ENCODE data around the gene SENP3. TPM values are rescaled to one million over a fixed set of nuclear protein-coding genes. Genes with fewer than 3 reads are reported as not detected.

The SENP3 gene
- polyA plus RNA-seq, 2 of the 4 experiments (the other 2 are of a cell fraction) = 114 to 150 TPM

DNA sequence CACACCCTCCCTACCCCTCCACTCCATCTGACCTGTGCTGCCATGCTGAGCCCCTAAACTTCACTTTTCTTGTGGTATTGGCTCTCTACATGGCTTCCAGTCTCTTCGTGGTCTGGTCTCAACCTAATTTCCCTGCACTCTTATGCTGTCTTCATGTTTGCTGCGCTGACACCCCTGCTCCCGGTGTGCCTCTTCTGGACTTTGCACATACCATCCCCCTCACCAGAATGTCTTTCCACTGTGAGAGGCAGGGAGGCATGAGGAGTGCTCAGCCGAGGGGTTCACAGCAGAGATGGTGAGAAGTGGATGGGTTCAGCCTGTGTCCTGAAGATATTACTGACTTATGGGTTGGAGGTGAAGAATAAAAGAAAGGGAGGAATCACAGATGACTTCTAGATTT is 10.3 kb upstream of the SENP3 start:
- Histone ChIP-seq H3K9me3 (no peaks in the 10 kb centered on the region), H3K4me2 (no peak overlapping the region), H3K4me1 (peaks cover 17% of the 10 kb centered on the region), H3K27ac (no peak overlapping the region), H3K4me3 (no peak overlapping the region)
- TF ChIP-seq RFX5 (IDR thresholded peaks at IDR 0.05) = no peak
- no peak for TF ChIP-seq HOXB13 (CRISPR knock-in tag; IDR thresholded peaks at IDR 0.05; ENCODE audit: low read depth)
- no peak for TF ChIP-seq TFCP2L1 (CRISPR knock-in tag; IDR thresholded peaks at IDR 0.05)
- no peak for TF ChIP-seq PHF8 (IDR thresholded peaks at IDR 0.05; ENCODE audit: borderline replicate concordance, low read depth)
- no peak for TF ChIP-seq GATA3 (IDR thresholded peaks at IDR 0.05; ENCODE audit: borderline replicate concordance)
- TF ChIP-seq ZFP36 (IDR thresholded peaks at IDR 0.05; ENCODE audit: borderline replicate concordance, partially characterized antibody) = no peak
- TF ChIP-seq, protein P1, sequence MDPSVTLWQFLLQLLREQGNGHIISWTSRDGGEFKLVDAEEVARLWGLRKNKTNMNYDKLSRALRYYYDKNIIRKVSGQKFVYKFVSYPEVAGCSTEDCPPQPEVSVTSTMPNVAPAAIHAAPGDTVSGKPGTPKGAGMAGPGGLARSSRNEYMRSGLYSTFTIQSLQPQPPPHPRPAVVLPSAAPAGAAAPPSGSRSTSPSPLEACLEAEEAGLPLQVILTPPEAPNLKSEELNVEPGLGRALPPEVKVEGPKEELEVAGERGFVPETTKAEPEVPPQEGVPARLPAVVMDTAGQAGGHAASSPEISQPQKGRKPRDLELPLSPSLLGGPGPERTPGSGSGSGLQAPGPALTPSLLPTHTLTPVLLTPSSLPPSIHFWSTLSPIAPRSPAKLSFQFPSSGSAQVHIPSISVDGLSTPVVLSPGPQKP (IDR thresholded peaks at IDR 0.05; ENCODE audit: low read depth, low read length) = no peak
- no peak for FAIRE-seq
- ATAC-seq = no peak
- POLR2A ChIA-PET = interaction anchor here (0.6 kb wide), 1 partner anchor 32 kb away, joined by 3 read pairs; the partner anchor contains the start of gene MPDU1
- WGBS (ENCODE audit: missing lambda C conversion rate) = 85% methylated on average over 4 of the region's 4 CpGs
- CTCF ChIA-PET = interaction anchor here (11.3 to 16.8 kb wide), 2 partner anchors 8 to 36 kb away, joined by 190 to 232 read pairs; partner anchors contain the start of genes SENP3 and TNFSF13
- DNase-seq (ENCODE audit: low read depth in 1 of 2, low spot score in 1 of 2) = no peak

- TF ChIP-seq NR3C1 (IDR thresholded peaks at IDR 0.05) (no peak), RAD21 (conservative IDR thresholded peaks at IDR 0.05 in 1 of 2, IDR thresholded peaks at IDR 0.05 in 1 of 2) (no peak), BHLHE40 (IDR thresholded peaks at IDR 0.05; ENCODE audit: low read depth, low read length) (no peak), RARB (CRISPR knock-in tag; IDR thresholded peaks at IDR 0.05) (no peak), JUN (IDR thresholded peaks at IDR 0.05) (no peak), ESRRA (IDR thresholded peaks at IDR 0.05; ENCODE audit: borderline replicate concordance, low read length) (no peak), POLR2AphosphoS2 (conservative IDR thresholded peaks at IDR 0.05; ENCODE audit: low read length) (no peak), HEYL (CRISPR knock-in tag; IDR thresholded peaks at IDR 0.05) (no peak), HOXB13 (CRISPR knock-in tag; IDR thresholded peaks at IDR 0.05; ENCODE audit: low read depth) (no peak), MAX (IDR thresholded peaks at IDR 0.05) (no peak), JUNB (IDR thresholded peaks at IDR 0.05) (no peak), CHD2 (IDR thresholded peaks at IDR 0.05; ENCODE audit: low read length, partially characterized antibody) (no peak), SREBF2 (IDR thresholded peaks at IDR 0.05) (no peak), FOXS1 (CRISPR knock-in tag; IDR thresholded peaks at IDR 0.05) (no peak), BCL3 (IDR thresholded peaks at IDR 0.05) (no peak), HDAC2 (IDR thresholded peaks at IDR 0.05) (no peak)
- TF ChIP-seq, protein P2, sequence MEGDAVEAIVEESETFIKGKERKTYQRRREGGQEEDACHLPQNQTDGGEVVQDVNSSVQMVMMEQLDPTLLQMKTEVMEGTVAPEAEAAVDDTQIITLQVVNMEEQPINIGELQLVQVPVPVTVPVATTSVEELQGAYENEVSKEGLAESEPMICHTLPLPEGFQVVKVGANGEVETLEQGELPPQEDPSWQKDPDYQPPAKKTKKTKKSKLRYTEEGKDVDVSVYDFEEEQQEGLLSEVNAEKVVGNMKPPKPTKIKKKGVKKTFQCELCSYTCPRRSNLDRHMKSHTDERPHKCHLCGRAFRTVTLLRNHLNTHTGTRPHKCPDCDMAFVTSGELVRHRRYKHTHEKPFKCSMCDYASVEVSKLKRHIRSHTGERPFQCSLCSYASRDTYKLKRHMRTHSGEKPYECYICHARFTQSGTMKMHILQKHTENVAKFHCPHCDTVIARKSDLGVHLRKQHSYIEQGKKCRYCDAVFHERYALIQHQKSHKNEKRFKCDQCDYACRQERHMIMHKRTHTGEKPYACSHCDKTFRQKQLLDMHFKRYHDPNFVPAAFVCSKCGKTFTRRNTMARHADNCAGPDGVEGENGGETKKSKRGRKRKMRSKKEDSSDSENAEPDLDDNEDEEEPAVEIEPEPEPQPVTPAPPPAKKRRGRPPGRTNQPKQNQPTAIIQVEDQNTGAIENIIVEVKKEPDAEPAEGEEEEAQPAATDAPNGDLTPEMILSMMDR (IDR thresholded peaks at IDR 0.05) = no peak
- TF ChIP-seq, protein P3, sequence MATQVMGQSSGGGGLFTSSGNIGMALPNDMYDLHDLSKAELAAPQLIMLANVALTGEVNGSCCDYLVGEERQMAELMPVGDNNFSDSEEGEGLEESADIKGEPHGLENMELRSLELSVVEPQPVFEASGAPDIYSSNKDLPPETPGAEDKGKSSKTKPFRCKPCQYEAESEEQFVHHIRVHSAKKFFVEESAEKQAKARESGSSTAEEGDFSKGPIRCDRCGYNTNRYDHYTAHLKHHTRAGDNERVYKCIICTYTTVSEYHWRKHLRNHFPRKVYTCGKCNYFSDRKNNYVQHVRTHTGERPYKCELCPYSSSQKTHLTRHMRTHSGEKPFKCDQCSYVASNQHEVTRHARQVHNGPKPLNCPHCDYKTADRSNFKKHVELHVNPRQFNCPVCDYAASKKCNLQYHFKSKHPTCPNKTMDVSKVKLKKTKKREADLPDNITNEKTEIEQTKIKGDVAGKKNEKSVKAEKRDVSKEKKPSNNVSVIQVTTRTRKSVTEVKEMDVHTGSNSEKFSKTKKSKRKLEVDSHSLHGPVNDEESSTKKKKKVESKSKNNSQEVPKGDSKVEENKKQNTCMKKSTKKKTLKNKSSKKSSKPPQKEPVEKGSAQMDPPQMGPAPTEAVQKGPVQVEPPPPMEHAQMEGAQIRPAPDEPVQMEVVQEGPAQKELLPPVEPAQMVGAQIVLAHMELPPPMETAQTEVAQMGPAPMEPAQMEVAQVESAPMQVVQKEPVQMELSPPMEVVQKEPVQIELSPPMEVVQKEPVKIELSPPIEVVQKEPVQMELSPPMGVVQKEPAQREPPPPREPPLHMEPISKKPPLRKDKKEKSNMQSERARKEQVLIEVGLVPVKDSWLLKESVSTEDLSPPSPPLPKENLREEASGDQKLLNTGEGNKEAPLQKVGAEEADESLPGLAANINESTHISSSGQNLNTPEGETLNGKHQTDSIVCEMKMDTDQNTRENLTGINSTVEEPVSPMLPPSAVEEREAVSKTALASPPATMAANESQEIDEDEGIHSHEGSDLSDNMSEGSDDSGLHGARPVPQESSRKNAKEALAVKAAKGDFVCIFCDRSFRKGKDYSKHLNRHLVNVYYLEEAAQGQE (IDR thresholded peaks at IDR 0.05) = no peak
- TF ChIP-seq, protein P4, sequence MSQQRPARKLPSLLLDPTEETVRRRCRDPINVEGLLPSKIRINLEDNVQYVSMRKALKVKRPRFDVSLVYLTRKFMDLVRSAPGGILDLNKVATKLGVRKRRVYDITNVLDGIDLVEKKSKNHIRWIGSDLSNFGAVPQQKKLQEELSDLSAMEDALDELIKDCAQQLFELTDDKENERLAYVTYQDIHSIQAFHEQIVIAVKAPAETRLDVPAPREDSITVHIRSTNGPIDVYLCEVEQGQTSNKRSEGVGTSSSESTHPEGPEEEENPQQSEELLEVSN (IDR thresholded peaks at IDR 0.05; ENCODE audit: borderline replicate concordance, low read depth) = no peak
- ChIA-PET CTCF (interaction anchor here (0.6 to 16.8 kb wide), 5 partner anchors 7 to 127 kb away, joined by 4 to 232 read pairs (median 5); partner anchors contain the start of genes SENP3, SPEM2 and TNFSF13), POLR2A (no interaction called here)
- Histone ChIP-seq H3K4me1 (peaks cover 18% of the 10 kb centered on the region), H3K9me3 (no peaks in the 10 kb centered on the region), H3K27ac (no peak overlapping the region), H3K4me3 (no peak overlapping the region), H3K4me2 (no peak overlapping the region)
- no peak for DNase-seq (ENCODE audit: low read depth in 1 of 2, low spot score in 1 of 2)
- ATAC-seq = no peak
- WGBS (ENCODE audit: missing lambda C conversion rate) = 89% methylated on average over 6 of the region's 6 CpGs
- peak; percentile 7 for FAIRE-seq
Measured at GRCh38 chr17:7552621-7553051, 9.1 kb upstream of the SENP3 start.

All from A549 (cell line).